Activated T-cell treated with anti-CD3 and anti-CD28 coated beads for 48 hours (primary cell): ENCODE measurements around the gene ESPNL.

Source experiments
- DNase-seq: peaks from one replicate; pipeline ENCODE4 v3.0.0-alpha.2; 2020; ENCODE audit warnings: low read depth

ESPNL gene

GRCh38 chr2:238075397-238075796 lies 24.7 kb upstream of the ESPNL start:
- DNase-seq, result no peak

- no peak for DNase-seq
Measured at GRCh38 chr2:238077292-238077691, 22.8 kb upstream of the ESPNL start.

GRCh38 chr2:238079874-238080327 lies 20.2 kb upstream of the ESPNL start:
- no peak for DNase-seq

- DNase-seq, result no peak
Measured at GRCh38 chr2:238080518-238080917, 19.6 kb upstream of the ESPNL start.

- DNase-seq, result no peak
Measured at GRCh38 chr2:238081150-238081549, 19.0 kb upstream of the ESPNL start.

- DNase-seq, result no peak
Measured at GRCh38 chr2:238081561-238081960, 18.6 kb upstream of the ESPNL start.

GRCh38 chr2:238082151-238082550 lies 18.0 kb upstream of the ESPNL start:
- no peak for DNase-seq

GRCh38 chr2:238082827-238083226 lies 17.3 kb upstream of the ESPNL start:
- DNase-seq, result no peak

- no peak for DNase-seq
Measured at GRCh38 chr2:238083919-238084318, 16.2 kb upstream of the ESPNL start.

GRCh38 chr2:238084761-238085160 lies 15.4 kb upstream of the ESPNL start:
- DNase-seq, result no peak

- no peak for DNase-seq
Measured at GRCh38 chr2:238085899-238086298, 14.2 kb upstream of the ESPNL start.

GRCh38 chr2:238087211-238087610 lies 12.9 kb upstream of the ESPNL start:
- DNase-seq, result no peak

GRCh38 chr2:238090887-238091286 lies 9.3 kb upstream of the ESPNL start:
- DNase-seq, result no peak

GRCh38 chr2:238091436-238092060 lies 8.6 kb upstream of the ESPNL start:
- no peak for DNase-seq

- DNase-seq, result no peak
Measured at GRCh38 chr2:238092486-238093035, 7.6 kb upstream of the ESPNL start.

- DNase-seq, result no peak
Measured at GRCh38 chr2:238093181-238094140, 6.7 kb upstream of the ESPNL start.

- no peak for DNase-seq
Measured at GRCh38 chr2:238094438-238095022, 5.6 kb upstream of the ESPNL start.

GRCh38 chr2:238095143-238095542 lies 5.0 kb upstream of the ESPNL start:
- no peak for DNase-seq

- no peak for DNase-seq
Measured at GRCh38 chr2:238096311-238097011, 3.7 kb upstream of the ESPNL start.

GRCh38 chr2:238097201-238097987 lies 2.7 kb upstream of the ESPNL start:
- no peak for DNase-seq
